Naive thymus-derived CD4-positive, alpha-beta T cell (primary cell): ENCODE measurements around the gene DYSF. TPM values are rescaled to one million over a fixed set of nuclear protein-coding genes. Genes with fewer than 3 reads are reported as not detected.
A peak's percentile ranks its signal among the peaks of the same experiment; 100 is the strongest.

Experiments used
- ATAC-seq: fragments of 150-1000 bp; cut with Tn5 transposase; 2 replicates; pipeline ENCODE4 v1.10.0; 2021; ENCODE audit warnings: mild to moderate bottlenecking, moderate library complexity
- CTCF ChIA-PET: fragments of 350-600 bp; sonication (Branson Sonifier 250); formaldehyde crosslinking; loops from one replicate; lab custom pipeline; 2021; ENCODE audit warnings: antibody characterized with exemption; lab: Charles Lee
- POLR2A ChIA-PET: fragments of 350-600 bp; sonication (Branson Sonifier 250); formaldehyde crosslinking; loops from one replicate; lab custom pipeline; 2021; ENCODE audit warnings: antibody characterized with exemption, inconsistent platforms; lab: Charles Lee
- DNase-seq, 9 donors: peaks; one replicate each; pipeline versions ENCODE4 v3.0.0 to v3.0.0-alpha.2; 2020 to 2022; ENCODE audit warnings: mixed read lengths in 1 of 9
- H3K27ac ChIP-seq: one replicate; pipeline ENCODE4 v1.7.0; 2013; ENCODE audit warnings: mild to moderate bottlenecking, low read depth, low read length, moderate library complexity
- H3K27me3 ChIP-seq, 2 donors: one replicate each; pipeline ENCODE4 v1.7.0; 2013; ENCODE audit warnings: low read length in 2 of 2, mild to moderate bottlenecking in 2 of 2, moderate library complexity in 2 of 2; ENCODE audit not compliant: control insufficient read depth in 2 of 2, insufficient read depth in 2 of 2
- H3K36me3 ChIP-seq, 3 experiments: 1 replicate in 2 of 3; 2 replicates in 1 of 3; pipeline ENCODE4 v1.7.0; 2013; ENCODE audit warnings: low read length in 3 of 3, mild to moderate bottlenecking in 3 of 3, moderate library complexity in 1 of 3; ENCODE audit not compliant: insufficient read depth in 3 of 3, control insufficient read depth in 2 of 3
- H3K4me1 ChIP-seq, 2 donors: one replicate each; pipeline ENCODE4 v1.7.0; 2013; ENCODE audit warnings: low read length in 2 of 2, mild to moderate bottlenecking in 2 of 2, moderate library complexity in 1 of 2; ENCODE audit not compliant: control insufficient read depth in 2 of 2, insufficient read depth in 2 of 2
- H3K4me3 ChIP-seq: 2 replicates; pipeline ENCODE4 v1.7.0; 2013; ENCODE audit warnings: mild to moderate bottlenecking, low read length
- H3K9me3 ChIP-seq, 3 experiments: 1 replicate in 2 of 3; 2 replicates in 1 of 3; pipeline ENCODE4 v1.7.0; 2013; ENCODE audit warnings: low read length in 3 of 3; ENCODE audit not compliant: control insufficient read depth in 2 of 3
- H3K27ac Mint-ChIP-seq, 9 donors: one replicate each; pipeline ENCODE4 v1.8.0; 2020 to 2022; ENCODE audit warnings: mixed read lengths in 9 of 9, mild to moderate bottlenecking in 8 of 9, moderate library complexity in 5 of 9, inconsistent platforms in 2 of 9
- H3K27me3 Mint-ChIP-seq, 5 donors: one replicate each; pipeline ENCODE4 v1.8.0; 2021 to 2022; ENCODE audit warnings: mixed read lengths in 5 of 5, mild to moderate bottlenecking in 1 of 5
- H3K36me3 Mint-ChIP-seq, 5 donors: one replicate each; pipeline ENCODE4 v1.8.0; 2020 to 2022; ENCODE audit warnings: mixed read lengths in 5 of 5, mild to moderate bottlenecking in 3 of 5, inconsistent platforms in 1 of 5
- H3K4me1 Mint-ChIP-seq, 7 donors: one replicate each; pipeline ENCODE4 v1.8.0; 2020 to 2022; ENCODE audit warnings: mixed read lengths in 7 of 7, mild to moderate bottlenecking in 3 of 7, inconsistent platforms in 1 of 7
- H3K4me3 Mint-ChIP-seq, 10 donors: one replicate each; pipeline ENCODE4 v1.8.0; 2020 to 2022; ENCODE audit warnings: mild to moderate bottlenecking in 10 of 10, mixed read lengths in 10 of 10, moderate library complexity in 6 of 10, inconsistent platforms in 2 of 10
- H3K9me3 Mint-ChIP-seq, 11 donors: one replicate each; pipeline ENCODE4 v1.8.0; 2020 to 2022; ENCODE audit warnings: mixed read lengths in 11 of 11, mild to moderate bottlenecking in 4 of 11, inconsistent platforms in 1 of 11, moderate library complexity in 1 of 11
- intact Hi-C, 2 donors: fragments of 100-400 bp; cut with micrococcal nuclease; formaldehyde crosslinking; loops; one replicate each; pipeline ENCODE4 v1.15.1; 2023
- polyA plus RNA-seq, 2 donors: library from polyadenylated mRNA; unstranded; fragments of 300-500 nt; fragmentation: Illumina TruSeq; gene quantifications; one replicate each; pipeline ENCODE4 v1.2.3, GENCODE V29; 2021
- total RNA-seq, 6 experiments: library from RNA in 5 of 6; stranded (reverse) in 5 of 6; gene quantifications; 1 replicate in 5 of 6; 2 replicates in 1 of 6; pipeline ENCODE4 v1.2.3 and lab custom pipeline; 2021 to 2026

DYSF gene
- total and polyA plus RNA-seq, 7 experiments from 2014 or later = 0.14 to 28.2 (median 0.32) TPM; not detected in 2

DNA sequence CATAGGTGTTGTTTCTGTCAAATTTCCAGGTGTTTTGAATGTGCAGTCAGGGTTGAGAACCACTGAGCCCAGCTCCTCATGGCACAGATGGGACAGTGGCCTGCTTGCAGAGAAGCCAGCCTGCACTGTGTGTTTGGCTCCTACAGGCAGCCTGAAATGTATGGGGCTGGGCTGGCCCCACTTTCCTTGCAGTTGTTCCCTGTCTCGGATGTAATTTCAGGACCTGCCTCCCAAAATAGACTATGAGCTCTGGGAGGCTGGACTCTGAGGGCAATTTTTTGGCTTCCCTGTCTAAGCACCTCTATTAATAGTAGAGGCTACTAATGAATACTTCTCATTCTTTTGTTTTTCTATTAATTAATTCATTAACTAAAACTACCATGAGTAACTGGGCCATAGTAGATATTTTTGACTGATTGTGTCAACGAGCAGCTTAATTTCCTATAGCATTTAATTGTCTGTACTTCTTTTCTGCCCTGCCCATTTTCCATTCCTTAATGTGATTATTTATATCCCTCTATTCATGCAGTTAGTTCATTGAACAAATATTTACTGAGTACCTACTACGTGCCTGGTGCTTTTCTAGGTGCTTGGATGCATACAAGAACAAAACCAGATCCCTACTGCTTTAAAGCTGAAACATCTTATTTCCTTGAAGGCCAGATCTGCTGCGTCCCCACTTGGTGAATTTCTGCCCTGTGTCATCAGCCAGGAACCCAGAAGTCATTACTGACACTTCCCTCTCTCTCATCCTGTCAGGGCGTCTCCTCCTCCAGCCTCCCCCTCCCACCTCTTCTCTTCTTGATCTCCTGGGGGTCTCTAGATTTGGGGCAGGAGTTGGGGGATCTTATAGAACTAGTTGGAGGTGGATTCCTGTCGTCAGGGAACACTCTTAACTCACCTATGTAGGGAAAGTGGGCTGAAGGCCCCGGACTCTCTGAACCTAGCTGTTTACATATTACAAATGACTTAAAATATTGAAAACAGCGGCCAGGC, 16.3 kb downstream of the DYSF start:
- no peak overlapping the region for H3K4me3 ChIP-seq
- no peaks in the 10 kb centered on the region for H3K36me3 Mint-ChIP-seq
- ATAC-seq = no peak
- peaks cover 38 to 47% (median 44%) of the 10 kb centered on the region in 5 donors for H3K27me3 Mint-ChIP-seq
- H3K27me3 ChIP-seq = peaks cover 0 to 5% of the 10 kb centered on the region in 2 donors
- H3K9me3 Mint-ChIP-seq = no peaks in the 10 kb centered on the region
- peaks cover 0 to 13% (median 8%) of the 10 kb centered on the region in 7 donors for H3K4me1 Mint-ChIP-seq
- H3K27ac Mint-ChIP-seq = no peak overlapping the region
- no peak for DNase-seq
- H3K4me1 ChIP-seq = no peaks in the 10 kb centered on the region
- no peaks in the 10 kb centered on the region for H3K36me3 ChIP-seq
- ChIA-PET POLR2A (no interaction called here), CTCF (no interaction called here)
- no peak overlapping the region for H3K27ac ChIP-seq
- no peak overlapping the region for H3K4me3 Mint-ChIP-seq
- intact Hi-C loops = no loop called here
- H3K9me3 ChIP-seq = no peaks in the 10 kb centered on the region

DNA sequence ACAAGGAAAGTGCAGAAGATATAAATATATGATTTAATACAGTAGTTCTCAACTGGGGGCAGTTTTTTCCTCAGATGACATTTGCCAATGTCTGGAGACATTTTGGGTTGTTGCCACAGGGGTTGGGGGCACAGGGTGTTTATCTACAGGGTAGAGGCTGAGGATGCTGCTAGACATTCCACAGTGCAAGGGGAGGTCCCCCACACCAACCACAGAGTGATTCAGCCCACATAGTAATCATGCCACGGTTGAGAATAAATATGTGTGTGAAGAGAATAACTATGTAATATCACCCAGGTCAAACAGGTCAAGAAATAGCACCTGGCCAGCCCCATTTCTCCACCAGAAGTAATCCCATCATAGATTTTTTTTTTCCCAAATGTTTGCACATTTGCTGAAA, 17.9 kb downstream of the DYSF start:
- no peak for ATAC-seq
- Mint-ChIP-seq H3K27me3 (peaks cover 38 to 51% (median 44%) of the 10 kb centered on the region in 5 donors), H3K4me1 (peaks cover 0 to 13% (median 8%) of the 10 kb centered on the region in 7 donors), H3K9me3 (no peaks in the 10 kb centered on the region), H3K27ac (no peak overlapping the region), H3K36me3 (no peaks in the 10 kb centered on the region), H3K4me3 (no peak overlapping the region)
- Histone ChIP-seq H3K4me3 (no peak overlapping the region), H3K9me3 (no peaks in the 10 kb centered on the region), H3K27me3 (no peaks in the 10 kb centered on the region), H3K27ac (no peak overlapping the region), H3K4me1 (no peaks in the 10 kb centered on the region), H3K36me3 (no peaks in the 10 kb centered on the region)
- intact Hi-C loops = no loop called here
- ChIA-PET CTCF (no interaction called here), POLR2A (no interaction called here)
- DNase-seq = no peak

- Histone ChIP-seq H3K4me3 (no peak overlapping the region), H3K4me1 (no peaks in the 10 kb centered on the region), H3K27ac (no peak overlapping the region), H3K27me3 (no peaks in the 10 kb centered on the region), H3K36me3 (no peaks in the 10 kb centered on the region), H3K9me3 (no peaks in the 10 kb centered on the region)
- H3K4me3 Mint-ChIP-seq = no peak overlapping the region
- no peaks in the 10 kb centered on the region for H3K9me3 Mint-ChIP-seq
- ChIA-PET CTCF (no interaction called here), POLR2A (no interaction called here)
- DNase-seq = no peak
- peaks cover 39 to 48% (median 42%) of the 10 kb centered on the region in 5 donors for H3K27me3 Mint-ChIP-seq
- H3K36me3 Mint-ChIP-seq = no peaks in the 10 kb centered on the region
- peaks cover 0 to 10% (median 4%) of the 10 kb centered on the region in 7 donors for H3K4me1 Mint-ChIP-seq
- intact Hi-C loops = no loop called here
- no peak for ATAC-seq
- no peak overlapping the region for H3K27ac Mint-ChIP-seq
Observed at GRCh38 chr2:71472019-71472418, 18.7 kb downstream of the DYSF start.

- ATAC-seq (no peak), DNase-seq (no peak)
- no peaks in the 10 kb centered on the region for H3K27me3 ChIP-seq
- Mint-ChIP-seq H3K4me3 (no peak overlapping the region), H3K27ac (no peak overlapping the region), H3K9me3 (no peaks in the 10 kb centered on the region), H3K36me3 (no peaks in the 10 kb centered on the region), H3K27me3 (peaks cover 25 to 35% (median 29%) of the 10 kb centered on the region in 5 donors), H3K4me1 (no peaks in the 10 kb centered on the region)
- POLR2A ChIA-PET = no interaction called here
- CTCF ChIA-PET = no interaction called here
- no peak overlapping the region for H3K27ac ChIP-seq
- no peak overlapping the region for H3K4me3 ChIP-seq
- intact Hi-C loops = no loop called here
- H3K9me3 ChIP-seq = no peaks in the 10 kb centered on the region
- H3K36me3 ChIP-seq = no peaks in the 10 kb centered on the region
- H3K4me1 ChIP-seq = no peaks in the 10 kb centered on the region
Observed at GRCh38 chr2:71473346-71474031, 20.1 kb downstream of the DYSF start.

GRCh38 chr2:71474116-71474743, 20.9 kb downstream of the DYSF start:
- no peak overlapping the region for H3K27ac ChIP-seq
- H3K4me1 Mint-ChIP-seq = no peaks in the 10 kb centered on the region
- H3K9me3 Mint-ChIP-seq = no peaks in the 10 kb centered on the region
- H3K27me3 ChIP-seq = no peaks in the 10 kb centered on the region
- no peaks in the 10 kb centered on the region for H3K36me3 Mint-ChIP-seq
- ATAC-seq = peak; percentile 26
- ChIA-PET POLR2A (no interaction called here), CTCF (no interaction called here)
- no peak overlapping the region for H3K4me3 ChIP-seq
- H3K27ac Mint-ChIP-seq = no peak overlapping the region
- intact Hi-C loops = no loop called here
- H3K9me3 ChIP-seq = no peaks in the 10 kb centered on the region
- no peaks in the 10 kb centered on the region for H3K36me3 ChIP-seq
- H3K4me3 Mint-ChIP-seq = no peak overlapping the region
- no peaks in the 10 kb centered on the region for H3K4me1 ChIP-seq
- no peak for DNase-seq
- peaks cover 19 to 27% (median 22%) of the 10 kb centered on the region in 5 donors for H3K27me3 Mint-ChIP-seq

- no peak for DNase-seq
- Mint-ChIP-seq H3K27me3 (peaks cover 16 to 23% (median 21%) of the 10 kb centered on the region in 5 donors), H3K27ac (no peak overlapping the region), H3K4me1 (no peaks in the 10 kb centered on the region), H3K9me3 (no peaks in the 10 kb centered on the region), H3K36me3 (no peaks in the 10 kb centered on the region), H3K4me3 (no peak overlapping the region)
- no peaks in the 10 kb centered on the region for H3K9me3 ChIP-seq
- no peak overlapping the region for H3K27ac ChIP-seq
- H3K4me1 ChIP-seq = no peaks in the 10 kb centered on the region
- intact Hi-C loops = no loop called here
- CTCF ChIA-PET = no interaction called here
- ATAC-seq = no peak
- POLR2A ChIA-PET = no interaction called here
- H3K36me3 ChIP-seq = no peaks in the 10 kb centered on the region
- H3K27me3 ChIP-seq = no peaks in the 10 kb centered on the region
- H3K4me3 ChIP-seq = no peak overlapping the region
Observed at GRCh38 chr2:71474744-71475397, 21.5 kb downstream of the DYSF start.
